Measurements from ENCODE around the gene PCED1B. TPM values are rescaled to one million over a fixed set of nuclear protein-coding genes. Genes with fewer than 3 reads are reported as not detected.

The PCED1B gene
- total and polyA plus RNA-seq, 2 donors from 2014 or later: 2.8 to 9.2 TPM

DNA sequence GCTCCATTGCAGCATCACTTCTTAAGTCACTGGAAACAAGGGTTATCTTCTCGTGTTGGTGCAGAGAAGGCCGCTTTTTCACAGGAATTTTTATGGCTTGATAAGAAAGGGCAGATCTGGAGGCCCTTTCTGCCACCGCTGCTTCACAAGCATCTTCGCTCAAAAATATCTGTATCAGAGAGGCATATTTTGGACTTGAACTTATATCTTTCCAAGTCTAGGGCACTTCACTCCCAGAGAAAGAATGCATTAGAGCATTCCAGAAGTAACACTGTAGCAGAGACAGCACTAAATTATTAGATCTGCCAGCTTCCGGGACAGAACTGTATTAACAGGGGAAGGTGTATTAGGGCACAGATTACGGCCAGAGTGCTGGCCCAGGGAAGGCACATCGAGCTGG lies 152.0 kb downstream of the PCED1B start:
- intact Hi-C loops (cut with DNase I): no loop called here
- H3K27ac ChIP-seq (ENCODE audit: low read depth in 2 of 2, low read length in 2 of 2): no peak overlapping the region
- no peak for DNase-seq

DNA sequence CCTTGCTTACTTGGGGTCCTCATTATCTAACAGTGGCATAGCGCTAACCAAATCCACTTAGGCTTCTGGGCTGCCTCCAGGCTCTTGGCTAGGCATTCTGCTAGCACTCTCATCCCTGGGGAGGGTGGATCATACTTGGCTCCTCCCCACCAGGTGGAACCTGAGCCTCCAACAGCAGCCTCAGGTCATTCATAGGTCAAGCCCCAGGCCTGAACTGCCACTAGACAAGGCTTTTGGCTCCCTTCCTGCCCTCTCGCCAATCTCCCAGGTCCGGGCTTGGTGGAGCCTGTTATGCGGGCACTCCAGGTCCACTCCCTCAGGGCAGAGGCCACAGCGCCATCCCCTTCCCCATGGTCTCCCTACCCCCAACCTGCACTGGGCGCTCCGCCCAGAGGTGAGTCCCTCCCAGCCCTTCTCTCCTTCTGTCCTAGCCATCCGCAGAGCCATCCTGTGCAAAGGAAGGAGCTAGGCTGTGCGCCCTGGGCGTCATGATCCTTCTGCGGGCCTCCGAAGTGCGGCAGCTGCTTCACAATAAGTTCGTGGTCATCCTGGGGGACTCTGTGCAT lies 155.2 kb downstream of the PCED1B start:
- FAIRE-seq (no peak), DNase-seq (no peak)
- Histone ChIP-seq H3K9ac (ENCODE audit: low read length in 3 of 3) (no peak overlapping the region), H3K4me1 (ENCODE audit: control insufficient read depth in 2 of 3, insufficient read depth in 2 of 3, low read depth in 1 of 3, low read length in 3 of 3) (no peaks in the 10 kb centered on the region), H3K4me3 (ENCODE audit: low read length in 3 of 3) (no peak overlapping the region), H3K27ac (ENCODE audit: low read depth in 2 of 2, low read length in 2 of 2) (no peak overlapping the region), H3K27me3 (ENCODE audit: control insufficient read depth, insufficient read depth, low read length) (no peaks in the 10 kb centered on the region), H3K9me3 (ENCODE audit: control insufficient read depth in 2 of 3, insufficient read depth in 1 of 3, low read length in 3 of 3) (no peaks in the 10 kb centered on the region), H3K36me3 (ENCODE audit: control insufficient read depth in 2 of 3, insufficient read depth in 3 of 3, low read length in 3 of 3) (no peaks in the 10 kb centered on the region)
- intact Hi-C loops (cut with DNase I): no loop called here
- TF ChIP-seq, protein P1, sequence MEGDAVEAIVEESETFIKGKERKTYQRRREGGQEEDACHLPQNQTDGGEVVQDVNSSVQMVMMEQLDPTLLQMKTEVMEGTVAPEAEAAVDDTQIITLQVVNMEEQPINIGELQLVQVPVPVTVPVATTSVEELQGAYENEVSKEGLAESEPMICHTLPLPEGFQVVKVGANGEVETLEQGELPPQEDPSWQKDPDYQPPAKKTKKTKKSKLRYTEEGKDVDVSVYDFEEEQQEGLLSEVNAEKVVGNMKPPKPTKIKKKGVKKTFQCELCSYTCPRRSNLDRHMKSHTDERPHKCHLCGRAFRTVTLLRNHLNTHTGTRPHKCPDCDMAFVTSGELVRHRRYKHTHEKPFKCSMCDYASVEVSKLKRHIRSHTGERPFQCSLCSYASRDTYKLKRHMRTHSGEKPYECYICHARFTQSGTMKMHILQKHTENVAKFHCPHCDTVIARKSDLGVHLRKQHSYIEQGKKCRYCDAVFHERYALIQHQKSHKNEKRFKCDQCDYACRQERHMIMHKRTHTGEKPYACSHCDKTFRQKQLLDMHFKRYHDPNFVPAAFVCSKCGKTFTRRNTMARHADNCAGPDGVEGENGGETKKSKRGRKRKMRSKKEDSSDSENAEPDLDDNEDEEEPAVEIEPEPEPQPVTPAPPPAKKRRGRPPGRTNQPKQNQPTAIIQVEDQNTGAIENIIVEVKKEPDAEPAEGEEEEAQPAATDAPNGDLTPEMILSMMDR (IDR thresholded peaks at IDR 0.05; ENCODE audit: borderline replicate concordance, extremely low read depth, insufficient read depth): no peak

More for the DNA sequence above, 152.0 kb downstream of the PCED1B start:
- H3K9me3 ChIP-seq (ENCODE audit: control insufficient read depth in 2 of 3, insufficient read depth in 1 of 3, low read length in 3 of 3): no peaks in the 10 kb centered on the region
- H3K9ac ChIP-seq (ENCODE audit: low read length in 3 of 3): no peak overlapping the region
- no peaks in the 10 kb centered on the region for H3K4me1 ChIP-seq (ENCODE audit: control insufficient read depth in 2 of 3, insufficient read depth in 2 of 3, low read depth in 1 of 3, low read length in 3 of 3)
- no peaks in the 10 kb centered on the region for H3K27me3 ChIP-seq (ENCODE audit: control insufficient read depth, insufficient read depth, low read length)
- no peaks in the 10 kb centered on the region for H3K36me3 ChIP-seq (ENCODE audit: control insufficient read depth in 2 of 3, insufficient read depth in 3 of 3, low read length in 3 of 3)
- no peak for FAIRE-seq
- TF ChIP-seq, protein P1 (IDR thresholded peaks at IDR 0.05; ENCODE audit: borderline replicate concordance, extremely low read depth, insufficient read depth): no peak
- H3K4me3 ChIP-seq (ENCODE audit: low read length in 3 of 3): no peak overlapping the region

DNA sequence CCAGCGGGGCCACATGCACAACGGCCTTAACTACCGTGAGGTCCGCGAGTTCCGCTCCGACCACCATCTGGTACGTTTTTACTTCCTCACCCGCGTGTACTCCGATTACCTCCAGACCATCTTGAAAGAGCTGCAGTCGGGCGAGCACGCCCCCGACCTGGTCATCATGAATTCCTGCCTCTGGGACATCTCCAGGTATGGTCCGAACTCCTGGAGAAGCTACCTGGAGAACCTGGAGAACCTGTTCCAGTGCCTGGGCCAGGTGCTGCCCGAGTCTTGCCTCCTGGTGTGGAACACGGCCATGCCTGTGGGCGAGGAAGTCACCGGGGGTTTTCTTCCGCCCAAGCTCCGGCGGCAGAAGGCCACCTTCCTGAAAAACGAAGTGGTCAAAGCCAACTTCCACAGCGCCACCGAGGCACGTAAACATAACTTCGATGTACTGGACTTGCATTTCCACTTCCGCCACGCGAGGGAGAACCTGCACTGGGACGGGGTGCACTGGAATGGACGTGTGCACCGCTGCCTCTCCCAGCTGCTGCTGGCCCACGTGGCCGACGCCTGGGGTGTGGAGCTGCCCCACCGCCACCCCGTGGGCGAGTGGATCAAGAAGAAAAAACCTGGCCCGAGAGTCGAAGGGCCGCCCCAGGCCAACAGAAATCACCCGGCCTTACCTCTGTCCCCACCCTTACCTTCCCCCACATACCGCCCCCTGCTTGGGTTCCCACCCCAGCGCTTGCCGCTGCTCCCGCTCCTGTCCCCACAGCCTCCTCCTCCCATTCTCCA lies 156.0 kb downstream of the PCED1B start:
- H3K9ac ChIP-seq (ENCODE audit: low read length in 3 of 3): no peak overlapping the region
- no peak overlapping the region for H3K27ac ChIP-seq (ENCODE audit: low read depth in 2 of 2, low read length in 2 of 2)
- H3K27me3 ChIP-seq (ENCODE audit: control insufficient read depth, insufficient read depth, low read length): no peaks in the 10 kb centered on the region
- H3K36me3 ChIP-seq (ENCODE audit: control insufficient read depth in 2 of 3, insufficient read depth in 3 of 3, low read length in 3 of 3): no peaks in the 10 kb centered on the region
- DNase-seq (no peak), FAIRE-seq (no peak)
- H3K4me1 ChIP-seq (ENCODE audit: control insufficient read depth in 2 of 3, insufficient read depth in 2 of 3, low read depth in 1 of 3, low read length in 3 of 3): no peaks in the 10 kb centered on the region
- no peak overlapping the region for H3K4me3 ChIP-seq (ENCODE audit: low read length in 3 of 3)
- H3K9me3 ChIP-seq (ENCODE audit: control insufficient read depth in 2 of 3, insufficient read depth in 1 of 3, low read length in 3 of 3): no peaks in the 10 kb centered on the region
- TF ChIP-seq, protein P1 (IDR thresholded peaks at IDR 0.05; ENCODE audit: borderline replicate concordance, extremely low read depth, insufficient read depth): no peak
- intact Hi-C loops (cut with DNase I): no loop called here
